ENCODE results near the gene PGA5.

DNA sequence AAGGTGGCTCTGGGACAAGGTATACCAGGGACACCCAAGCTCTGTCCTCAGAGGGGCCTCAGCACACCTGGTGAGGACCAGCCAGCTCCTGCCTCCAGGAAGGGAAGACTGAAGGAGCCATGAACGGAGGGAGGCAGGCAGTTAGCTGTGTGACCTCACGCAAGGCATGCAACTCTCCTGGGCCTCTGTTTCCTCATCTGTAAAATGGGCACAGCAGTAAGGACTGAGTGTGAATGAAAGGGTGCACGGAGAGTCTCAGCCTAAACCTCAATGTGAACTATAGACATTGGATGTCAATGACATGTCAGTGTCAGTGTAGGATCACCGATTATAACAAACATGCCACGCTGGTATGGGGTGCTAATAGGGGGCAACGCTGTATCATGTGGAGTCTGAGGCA, 18.4 kb downstream of the PGA5 start:
- TF ChIP-seq CTCF (IDR thresholded peaks at IDR 0.05; ENCODE audit: borderline replicate concordance, extremely low read depth, low read length, poor library complexity, severe bottlenecking) (no peak), EZH2 (IDR thresholded peaks at IDR 0.05; ENCODE audit: borderline replicate concordance, low read depth, low read length, severe bottlenecking) (no peak)

Data from DND-41 (cell line).